HG03469 (cell line): Measurements from ENCODE around the gene HMCN1.
A peak's percentile ranks its signal among the peaks of the same experiment; 100 is the strongest.
"Not testable (repeated sequence)": the region's sequence is repeated elsewhere in the genome, so short reads cannot be mapped to it uniquely, and the experiment has no call there.

ENCODE experiments used
- ATAC-seq: cut with Tn5 transposase; IDR thresholded peaks from one replicate; pipeline ENCODE4 v1.9.1; 2021; ENCODE audit warnings: mild to moderate bottlenecking, moderate library complexity, moderate number of reproducible peaks; ENCODE audit not compliant: unreplicated experiment

HMCN1 gene

GRCh38 chr1:186125511-186125910 is 391.3 kb downstream of the HMCN1 start:
- no peak for ATAC-seq

- no peak for ATAC-seq
These were observed 395.6 kb downstream of the HMCN1 start for GRCh38 chr1:186129758-186130157.

- ATAC-seq = no peak
These were observed 404.9 kb downstream of the HMCN1 start for GRCh38 chr1:186139115-186139514.

- ATAC-seq = no peak
These were observed 405.5 kb downstream of the HMCN1 start for GRCh38 chr1:186139701-186140100.

GRCh38 chr1:186142159-186142558 is 408.0 kb downstream of the HMCN1 start:
- ATAC-seq = no peak

GRCh38 chr1:186142916-186143315 is 408.7 kb downstream of the HMCN1 start:
- no peak for ATAC-seq

- ATAC-seq = no peak
These were observed 409.3 kb downstream of the HMCN1 start for GRCh38 chr1:186143481-186143880.

- ATAC-seq = no peak
These were observed 410.3 kb downstream of the HMCN1 start for GRCh38 chr1:186144505-186144904.

- ATAC-seq = no peak
These were observed 412.8 kb downstream of the HMCN1 start for GRCh38 chr1:186146974-186147373.

GRCh38 chr1:186149591-186149990 is 415.4 kb downstream of the HMCN1 start:
- no peak for ATAC-seq

- no peak for ATAC-seq
These were observed 418.0 kb downstream of the HMCN1 start for GRCh38 chr1:186152227-186152619.

GRCh38 chr1:186152620-186153239 is 418.5 kb downstream of the HMCN1 start:
- ATAC-seq = no peak

GRCh38 chr1:186154651-186155050 is 420.5 kb downstream of the HMCN1 start:
- ATAC-seq = no peak

- ATAC-seq = peak; percentile 72
These were observed 421.4 kb downstream of the HMCN1 start for GRCh38 chr1:186155594-186155993.

GRCh38 chr1:186162895-186163294 is 428.7 kb downstream of the HMCN1 start:
- not testable (repeated sequence) for ATAC-seq

- no peak for ATAC-seq
These were observed 430.6 kb downstream of the HMCN1 start for GRCh38 chr1:186164773-186165172.

- ATAC-seq = no peak
These were observed 431.1 kb downstream of the HMCN1 start for GRCh38 chr1:186165303-186165702.

GRCh38 chr1:186167096-186167668 is 433.0 kb downstream of the HMCN1 start:
- no peak for ATAC-seq

GRCh38 chr1:186175588-186175987 is 441.4 kb downstream of the HMCN1 start:
- no peak for ATAC-seq

GRCh38 chr1:186178426-186179043 is 444.3 kb downstream of the HMCN1 start:
- ATAC-seq = peak; percentile 34

- ATAC-seq = no peak
These were observed 445.0 kb downstream of the HMCN1 start for GRCh38 chr1:186179231-186179630.

- ATAC-seq = peak; percentile 47
These were observed 449.0 kb downstream of the HMCN1 start for GRCh38 chr1:186183219-186183618.
